ENCODE results near the gene ACP5. TPM values are rescaled to one million over a fixed set of nuclear protein-coding genes. Genes with fewer than 3 reads are reported as not detected.
"Not testable (repeated sequence)": the region's sequence is repeated elsewhere in the genome, so short reads cannot be mapped to it uniquely, and the experiment has no call there.

ACP5 gene
- polyA plus RNA-seq, 1 experiment, result 2.6 TPM

DNA sequence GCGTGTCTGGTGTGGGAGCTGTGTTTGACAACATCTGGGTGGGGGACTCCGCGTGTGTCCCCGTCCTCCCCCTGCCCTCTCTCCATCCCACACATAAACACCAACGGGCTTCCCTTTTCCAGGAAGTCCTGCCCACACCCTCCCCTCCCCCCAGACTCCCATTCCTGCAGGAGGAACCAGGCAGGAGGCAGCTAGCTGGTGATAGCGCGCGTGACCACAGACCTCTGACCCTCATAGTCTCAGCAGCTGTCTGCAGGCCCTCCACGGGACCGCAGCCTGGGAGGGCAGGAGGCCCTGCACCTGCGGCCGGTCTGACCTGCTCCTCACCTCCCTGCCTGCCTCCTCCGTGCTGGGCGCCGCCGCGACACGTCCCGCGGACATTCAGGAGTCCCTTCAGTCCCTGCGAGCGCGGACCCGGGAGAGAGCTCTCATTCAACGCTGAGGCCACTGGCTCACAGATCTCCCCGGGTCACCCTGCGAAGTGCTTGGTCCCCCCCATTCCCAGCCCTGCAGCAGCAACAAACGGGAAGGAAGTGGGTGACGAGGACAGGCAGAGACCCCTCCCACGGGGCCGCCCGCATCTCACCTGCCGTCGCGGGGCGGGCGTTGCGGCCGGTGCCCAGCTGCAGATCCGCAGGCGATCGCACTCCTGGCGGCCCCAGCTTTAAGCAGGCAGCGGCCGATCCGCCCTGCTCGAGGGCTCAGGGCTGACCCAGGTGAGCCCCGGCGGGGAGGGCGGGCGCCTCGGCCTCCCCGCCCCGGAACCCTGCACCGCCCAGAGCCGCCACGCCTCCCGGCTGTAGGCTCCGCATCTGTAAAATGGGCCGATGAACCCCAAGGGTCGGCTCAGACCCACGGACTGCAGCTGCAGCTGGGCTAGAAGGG is 1.1 kb upstream of the ACP5 start:
- no peaks in the 10 kb centered on the region for H3K27me3 ChIP-seq (ENCODE audit: control insufficient read depth, insufficient read depth, low read length)
- DNase-seq (ENCODE audit: low read depth), result no peak
- TF ChIP-seq, protein P1, sequence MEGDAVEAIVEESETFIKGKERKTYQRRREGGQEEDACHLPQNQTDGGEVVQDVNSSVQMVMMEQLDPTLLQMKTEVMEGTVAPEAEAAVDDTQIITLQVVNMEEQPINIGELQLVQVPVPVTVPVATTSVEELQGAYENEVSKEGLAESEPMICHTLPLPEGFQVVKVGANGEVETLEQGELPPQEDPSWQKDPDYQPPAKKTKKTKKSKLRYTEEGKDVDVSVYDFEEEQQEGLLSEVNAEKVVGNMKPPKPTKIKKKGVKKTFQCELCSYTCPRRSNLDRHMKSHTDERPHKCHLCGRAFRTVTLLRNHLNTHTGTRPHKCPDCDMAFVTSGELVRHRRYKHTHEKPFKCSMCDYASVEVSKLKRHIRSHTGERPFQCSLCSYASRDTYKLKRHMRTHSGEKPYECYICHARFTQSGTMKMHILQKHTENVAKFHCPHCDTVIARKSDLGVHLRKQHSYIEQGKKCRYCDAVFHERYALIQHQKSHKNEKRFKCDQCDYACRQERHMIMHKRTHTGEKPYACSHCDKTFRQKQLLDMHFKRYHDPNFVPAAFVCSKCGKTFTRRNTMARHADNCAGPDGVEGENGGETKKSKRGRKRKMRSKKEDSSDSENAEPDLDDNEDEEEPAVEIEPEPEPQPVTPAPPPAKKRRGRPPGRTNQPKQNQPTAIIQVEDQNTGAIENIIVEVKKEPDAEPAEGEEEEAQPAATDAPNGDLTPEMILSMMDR (IDR thresholded peaks at IDR 0.05; ENCODE audit: insufficient read depth, low read depth, low read length), result no peak
- POLR2A ChIA-PET, result no interaction called here
- no peak overlapping the region for H3K4me3 ChIP-seq (ENCODE audit: low read depth, low read length)
- CTCF ChIA-PET, result interaction anchor here (0.6 to 2.1 kb wide), 5 partner anchors 10 to 131 kb away, joined by 3 to 9 read pairs (median 5); no protein-coding TSS in a partner anchor
- H3K36me3 ChIP-seq (ENCODE audit: control insufficient read depth, insufficient read depth, low read length), result no peaks in the 10 kb centered on the region

DNA sequence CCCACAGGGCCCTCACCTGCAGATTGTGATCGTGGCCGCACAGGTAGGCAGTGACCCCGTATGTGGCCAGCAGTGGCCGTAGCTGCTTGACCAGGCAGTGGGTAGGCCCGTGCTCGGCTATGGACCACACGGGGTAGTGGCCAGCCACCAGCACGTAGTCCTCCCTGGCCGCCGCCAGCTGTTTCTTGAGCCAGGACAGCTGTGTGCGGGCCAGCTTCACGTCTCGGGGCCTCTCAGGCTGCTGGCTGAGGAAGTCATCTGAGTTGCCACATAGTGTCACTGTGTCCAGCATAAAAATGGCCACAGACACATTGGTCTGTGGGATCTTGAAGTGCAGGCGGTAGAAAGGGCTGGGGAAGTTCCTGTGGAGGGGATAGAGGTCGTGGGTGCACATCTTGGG is 1.2 kb downstream of the ACP5 start:
- POLR2A ChIA-PET, result no interaction called here
- Histone ChIP-seq H3K36me3 (ENCODE audit: control insufficient read depth, insufficient read depth, low read length) (no peaks in the 10 kb centered on the region), H3K27me3 (ENCODE audit: control insufficient read depth, insufficient read depth, low read length) (no peaks in the 10 kb centered on the region), H3K4me3 (ENCODE audit: low read depth, low read length) (no peak overlapping the region)
- CTCF ChIA-PET, result interaction anchor here (0.7 to 2.1 kb wide), 2 partner anchors 10 to 12 kb away, joined by 3 to 5 read pairs; no protein-coding TSS in a partner anchor
- TF ChIP-seq, protein P1 (IDR thresholded peaks at IDR 0.05; ENCODE audit: insufficient read depth, low read depth, low read length), result no peak
- DNase-seq (ENCODE audit: low read depth), result no peak

DNA sequence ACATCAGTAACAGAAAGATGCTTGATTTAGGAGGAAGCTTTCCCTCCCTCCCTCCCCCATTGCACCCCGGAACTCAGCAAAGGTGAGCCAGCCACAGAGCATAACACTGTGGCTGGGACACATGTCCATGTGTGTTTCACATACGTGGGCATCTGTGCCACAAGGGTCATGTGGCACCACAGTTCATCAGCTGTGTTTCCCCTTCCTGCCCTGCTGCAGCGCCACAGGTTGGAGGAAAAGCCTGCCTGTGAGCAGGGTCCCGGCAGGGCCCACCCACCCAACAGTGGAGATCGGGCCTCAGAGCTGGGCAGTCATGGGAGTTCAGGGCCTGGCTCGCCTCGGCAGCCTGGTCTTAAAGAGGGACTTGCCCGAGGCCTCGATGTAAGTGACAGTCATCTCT is 2.8 kb downstream of the ACP5 start:
- Histone ChIP-seq H3K4me3 (ENCODE audit: low read depth, low read length) (no peak overlapping the region), H3K27me3 (ENCODE audit: control insufficient read depth, insufficient read depth, low read length) (no peaks in the 10 kb centered on the region), H3K36me3 (ENCODE audit: control insufficient read depth, insufficient read depth, low read length) (no peaks in the 10 kb centered on the region)
- TF ChIP-seq, protein P1 (IDR thresholded peaks at IDR 0.05; ENCODE audit: insufficient read depth, low read depth, low read length), result no peak
- no peak for DNase-seq (ENCODE audit: low read depth)
- CTCF ChIA-PET, result interaction anchor here (0.7 to 5.0 kb wide), 3 partner anchors 12 to 14 kb away, joined by 5 to 19 read pairs (median 5); no protein-coding TSS in a partner anchor
- POLR2A ChIA-PET, result no interaction called here

DNA sequence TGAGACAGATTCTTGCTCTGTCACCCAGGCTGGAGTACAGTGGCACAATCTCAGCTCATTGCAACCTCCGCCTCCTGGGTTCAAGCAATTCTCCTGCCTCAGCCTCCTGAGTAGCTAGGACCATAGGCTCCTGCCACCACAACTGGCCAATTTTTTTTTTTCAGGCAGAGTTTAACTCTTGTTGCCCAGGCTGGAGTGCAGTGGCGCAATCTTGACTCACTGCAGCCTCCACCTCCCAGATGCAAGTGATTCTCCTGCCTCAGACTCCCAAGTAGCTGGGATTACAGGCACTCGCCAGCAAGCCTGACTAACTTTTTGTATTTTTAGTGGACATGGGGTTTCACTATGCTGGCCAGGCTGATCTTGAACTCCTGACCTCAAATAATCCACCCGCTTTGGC is 3.7 kb downstream of the ACP5 start:
- CTCF ChIA-PET, result interaction anchor here (1.6 to 5.0 kb wide), 2 partner anchors 13 kb away, joined by 5 to 19 read pairs; no protein-coding TSS in a partner anchor
- DNase-seq (ENCODE audit: low read depth); POLR2A ChIA-PET; H3K4me3 ChIP-seq (ENCODE audit: low read depth, low read length); H3K27me3 ChIP-seq (ENCODE audit: control insufficient read depth, insufficient read depth, low read length); H3K36me3 ChIP-seq (ENCODE audit: control insufficient read depth, insufficient read depth, low read length): not testable (repeated sequence)

DNA sequence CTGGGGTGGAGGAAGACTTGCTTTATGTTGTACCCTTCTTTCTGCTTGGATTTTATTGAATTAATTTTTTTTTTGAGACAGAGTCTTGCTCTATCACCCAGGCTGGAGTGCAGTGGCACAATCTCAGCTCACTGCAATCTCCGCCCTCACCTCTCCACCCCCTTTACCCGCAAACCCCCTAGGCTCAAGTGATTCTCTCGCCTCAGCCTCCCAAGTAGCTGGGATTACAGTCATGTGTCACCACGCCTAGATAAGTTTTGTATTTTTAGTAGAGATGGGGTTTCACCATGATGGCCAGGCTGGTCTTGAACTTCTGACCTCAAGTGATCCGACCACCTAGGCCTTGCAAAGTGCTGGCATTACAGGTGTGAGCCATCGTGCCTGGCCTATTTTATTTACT is 4.1 kb downstream of the ACP5 start:
- CTCF ChIA-PET, result interaction anchor here (5.0 kb wide), 1 partner anchor 13 kb away, joined by 19 read pairs; no protein-coding TSS in a partner anchor
- DNase-seq (ENCODE audit: low read depth); POLR2A ChIA-PET: not testable (repeated sequence)

DNA sequence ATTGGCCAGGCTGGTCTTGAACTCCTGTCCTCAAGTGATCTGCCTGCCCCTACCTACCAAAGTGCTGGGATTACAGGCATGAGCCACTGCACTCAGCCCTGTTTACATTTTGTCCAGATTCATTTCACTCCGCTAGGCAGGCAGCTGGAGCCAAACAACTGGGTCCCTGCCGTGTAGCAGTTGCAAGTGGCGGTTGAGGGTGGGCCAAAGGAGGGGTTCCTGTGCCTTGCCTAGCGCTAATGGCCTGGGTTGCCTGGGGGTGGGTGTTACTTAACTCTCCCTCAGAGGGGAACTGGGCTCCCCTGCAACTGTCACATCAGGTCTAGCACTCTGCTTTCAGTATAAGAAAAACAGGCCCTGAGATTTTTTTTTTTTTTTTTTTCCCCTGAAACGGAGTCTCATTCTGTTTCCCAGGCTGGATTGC is 7.4 kb downstream of the ACP5 start:
- Histone ChIP-seq H3K36me3 (ENCODE audit: control insufficient read depth, insufficient read depth, low read length) (no peaks in the 10 kb centered on the region), H3K27me3 (ENCODE audit: control insufficient read depth, insufficient read depth, low read length) (no peaks in the 10 kb centered on the region), H3K4me3 (ENCODE audit: low read depth, low read length) (no peak overlapping the region)
- ChIA-PET CTCF (interaction anchor here (0.9 to 3.6 kb wide), 2 partner anchors 10 to 18 kb away, joined by 3 to 14 read pairs; partner anchors contain the start of gene ELOF1), POLR2A (no interaction called here)
- DNase-seq (ENCODE audit: low read depth), result no peak
- TF ChIP-seq, protein P1 (IDR thresholded peaks at IDR 0.05; ENCODE audit: insufficient read depth, low read depth, low read length), result no peak

More for the DNA sequence above, 4.1 kb downstream of the ACP5 start:
- not testable (repeated sequence) for H3K36me3 ChIP-seq (ENCODE audit: control insufficient read depth, insufficient read depth, low read length); H3K4me3 ChIP-seq (ENCODE audit: low read depth, low read length); H3K27me3 ChIP-seq (ENCODE audit: control insufficient read depth, insufficient read depth, low read length)

Measured in BJ (cell line).